CD4-positive, alpha-beta T cell treated with Interleukin-15 for 4 hours (primary cell): ENCODE results near the gene DLG2.

Experiments used
- DNase-seq: peaks from one replicate; pipeline ENCODE4 v3.0.0-alpha.2; 2020; ENCODE audit warnings: low spot score

The DLG2 gene

DNA sequence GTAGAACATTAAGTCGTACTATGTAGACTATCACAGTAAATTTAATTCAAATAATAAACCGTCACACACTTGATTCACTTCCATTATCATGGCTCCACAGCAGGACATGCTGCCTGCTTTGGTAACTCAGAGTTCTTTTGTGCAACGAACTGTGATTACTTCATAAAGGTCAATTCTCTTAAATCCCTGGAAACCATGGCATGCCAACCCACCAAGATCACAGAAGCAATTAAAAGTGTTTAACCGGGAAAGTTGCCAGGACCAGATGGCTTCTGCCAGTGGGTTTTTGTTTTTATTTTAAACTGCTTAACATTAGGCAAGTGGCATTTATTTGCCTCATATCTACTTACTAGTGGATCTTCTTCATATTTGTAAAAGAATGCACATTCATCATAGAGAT lies 1162.1 kb downstream of the DLG2 start:
- DNase-seq: no peak

DNA sequence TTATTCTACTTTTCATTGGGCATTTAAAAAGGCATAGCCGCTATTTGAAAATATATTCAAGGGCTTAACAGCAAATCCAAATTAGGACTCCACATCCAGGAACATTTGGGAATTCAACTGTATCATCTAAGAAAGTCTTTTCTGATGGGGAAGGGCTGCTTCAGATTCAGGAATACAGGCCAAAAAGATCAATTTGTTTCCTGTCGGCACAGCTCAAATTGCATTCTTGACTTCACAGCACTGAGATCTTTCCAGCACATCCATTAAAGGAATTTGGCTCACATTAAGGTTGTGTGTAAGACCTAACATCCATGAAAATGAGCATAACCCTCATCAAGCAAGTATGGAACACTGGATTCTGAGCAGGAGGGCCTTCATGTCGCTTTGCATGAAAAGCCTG lies 1171.5 kb downstream of the DLG2 start:
- DNase-seq: no peak

DNA sequence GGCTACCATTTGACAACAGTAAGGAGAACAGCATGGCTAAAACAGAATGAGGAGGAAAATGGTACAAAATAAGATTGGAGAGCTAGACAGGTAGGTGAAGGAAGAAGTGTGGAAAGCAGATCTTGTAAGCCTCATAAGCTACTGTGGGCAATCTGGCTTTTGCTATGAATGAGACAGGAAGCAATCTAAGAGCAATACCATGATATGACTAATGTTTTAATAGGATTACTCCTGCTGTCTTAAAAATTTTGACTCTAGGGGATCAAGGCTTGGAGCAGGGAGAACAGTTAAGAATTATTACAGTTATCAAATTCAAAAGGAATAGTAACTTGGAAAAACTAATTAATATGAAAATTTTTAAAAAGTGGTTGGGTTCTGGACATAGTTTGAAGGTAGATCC lies 1174.9 kb downstream of the DLG2 start:
- DNase-seq: no peak

DNA sequence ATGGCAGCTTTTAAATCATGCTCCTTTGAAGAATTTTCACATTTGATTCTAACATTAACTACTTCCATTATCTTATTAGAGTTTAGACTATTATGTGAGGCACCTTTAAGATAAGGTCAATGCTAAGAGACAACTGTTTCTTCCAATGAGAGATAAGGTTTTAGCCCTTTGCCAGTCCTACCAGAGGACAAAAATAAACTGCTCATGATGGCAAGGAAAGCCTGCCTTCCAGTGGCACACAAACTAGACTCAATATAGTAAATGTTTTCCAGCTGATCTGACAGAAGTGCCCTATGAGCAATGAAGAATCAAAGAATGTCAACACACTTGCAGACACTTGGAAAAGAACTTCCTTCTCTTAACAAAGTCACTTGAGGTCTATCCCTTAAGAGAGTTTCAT lies 1188.6 kb downstream of the DLG2 start:
- no peak for DNase-seq

DNA sequence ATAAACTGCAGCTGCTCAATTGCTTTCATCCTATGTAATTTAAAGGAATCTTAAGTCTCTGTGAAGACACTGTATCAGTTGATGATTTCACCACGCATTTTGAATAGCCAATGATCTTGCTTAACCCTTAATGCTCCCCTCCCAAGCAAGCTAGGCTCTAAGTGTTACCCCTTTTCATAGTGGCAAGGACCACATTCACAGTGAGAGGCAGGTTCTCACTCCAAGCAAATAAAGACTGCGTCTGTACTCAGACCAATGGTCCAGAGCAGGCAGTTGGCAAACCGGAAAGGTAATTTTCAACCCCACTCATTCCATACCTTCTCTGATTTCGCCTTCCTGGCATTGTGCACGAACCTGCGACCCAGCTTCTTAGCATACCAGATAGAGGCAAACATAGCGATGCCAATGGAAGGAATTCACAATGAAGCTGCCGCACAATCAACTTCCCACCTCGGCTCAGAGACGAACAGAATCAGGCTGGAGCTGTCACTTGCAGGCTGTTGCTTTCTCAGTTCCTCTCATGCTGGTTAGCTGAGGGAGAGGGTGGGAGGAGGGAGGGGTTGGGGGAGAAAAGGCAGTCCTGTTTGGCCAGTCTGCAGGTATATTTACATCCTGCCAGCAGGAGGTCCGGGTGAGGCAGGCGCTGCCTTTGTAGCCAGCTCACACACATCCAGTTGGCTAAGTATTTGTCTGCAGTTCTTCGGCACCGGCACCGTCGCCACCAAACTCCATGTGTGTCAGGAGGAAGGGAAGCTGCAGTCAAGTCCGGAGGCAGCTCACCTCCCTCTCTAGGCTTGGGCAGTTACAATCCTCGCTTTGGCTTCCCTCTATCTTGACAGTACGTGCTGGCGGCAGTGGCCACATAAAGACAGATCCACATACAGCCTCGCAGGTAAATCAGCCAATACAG lies 1189.8 kb downstream of the DLG2 start:
- DNase-seq: no peak

DNA sequence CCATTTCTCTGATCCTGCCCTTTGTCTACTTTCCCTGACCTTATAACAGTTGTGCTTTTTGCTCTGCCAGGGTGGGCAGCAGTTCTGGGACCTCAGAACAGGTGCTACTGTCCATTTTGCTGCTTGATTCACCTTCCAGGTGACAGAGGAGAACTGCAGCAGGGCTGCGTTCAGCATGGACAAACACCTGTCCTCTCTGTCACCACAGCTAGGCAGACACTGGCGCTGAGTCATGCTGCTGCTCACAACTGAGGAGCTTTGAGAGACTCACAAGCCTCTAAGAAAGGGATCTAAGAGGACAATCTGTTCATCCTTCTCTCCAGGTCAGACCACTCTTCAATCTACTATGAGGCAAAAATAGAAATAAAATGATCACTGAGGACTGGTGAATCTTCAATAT lies 1196.5 kb downstream of the DLG2 start:
- no peak for DNase-seq

DNA sequence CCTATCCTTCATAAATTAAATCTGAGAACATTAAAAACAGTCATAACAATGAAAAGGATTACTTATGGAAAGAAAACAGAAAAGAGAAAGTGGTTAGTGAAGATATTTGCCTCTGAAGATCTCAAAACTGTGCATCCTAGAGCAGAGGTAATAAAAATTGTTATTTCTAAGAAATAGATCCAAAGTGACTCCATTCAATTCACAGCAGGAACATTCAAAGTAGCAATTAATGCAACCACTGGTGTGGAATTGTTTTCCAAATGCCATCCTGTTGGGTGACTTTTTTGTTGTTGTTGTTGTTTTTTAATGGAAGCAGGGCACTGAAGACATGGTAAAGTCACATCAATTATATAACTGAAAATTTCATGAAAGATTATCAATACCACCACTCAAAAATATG lies 1201.5 kb downstream of the DLG2 start:
- DNase-seq: no peak

DNA sequence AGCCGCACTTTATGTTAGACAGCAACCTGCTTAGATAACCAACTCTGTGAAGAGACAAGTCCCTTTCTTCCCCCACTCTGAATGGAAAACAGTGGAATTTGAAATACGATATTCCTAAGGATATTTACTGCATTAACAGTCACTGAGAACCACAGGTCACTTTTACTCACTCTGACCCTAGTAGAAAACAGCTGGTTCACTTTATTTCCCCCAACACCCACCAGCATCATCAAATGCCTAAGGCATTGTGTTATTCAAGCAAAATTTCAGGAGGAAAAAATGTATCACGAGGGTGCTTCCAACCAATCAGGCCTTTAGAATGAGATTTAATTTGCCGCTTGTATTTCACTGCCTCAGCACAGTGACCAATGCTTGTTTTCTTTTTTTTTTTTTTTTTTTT lies 1206.9 kb downstream of the DLG2 start:
- DNase-seq: no peak

DNA sequence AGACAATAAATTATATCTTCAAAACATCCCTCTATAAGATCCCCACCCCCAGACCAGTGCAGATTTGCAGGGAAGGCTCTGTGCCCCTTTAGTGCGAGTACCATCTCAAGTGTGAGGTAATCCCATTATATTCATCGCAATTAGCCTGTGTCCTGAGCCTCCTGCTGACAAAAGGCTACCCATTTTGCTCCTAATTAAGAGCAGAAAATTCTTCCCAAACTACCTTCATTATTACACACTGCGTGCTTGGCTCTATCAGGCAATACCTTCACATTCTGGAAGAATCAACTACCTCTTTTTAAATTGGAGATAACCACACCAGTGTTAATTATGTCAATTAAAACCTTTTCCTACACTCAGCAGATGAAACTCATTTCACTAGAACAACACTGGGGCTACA lies 1207.5 kb downstream of the DLG2 start:
- no peak for DNase-seq

DNA sequence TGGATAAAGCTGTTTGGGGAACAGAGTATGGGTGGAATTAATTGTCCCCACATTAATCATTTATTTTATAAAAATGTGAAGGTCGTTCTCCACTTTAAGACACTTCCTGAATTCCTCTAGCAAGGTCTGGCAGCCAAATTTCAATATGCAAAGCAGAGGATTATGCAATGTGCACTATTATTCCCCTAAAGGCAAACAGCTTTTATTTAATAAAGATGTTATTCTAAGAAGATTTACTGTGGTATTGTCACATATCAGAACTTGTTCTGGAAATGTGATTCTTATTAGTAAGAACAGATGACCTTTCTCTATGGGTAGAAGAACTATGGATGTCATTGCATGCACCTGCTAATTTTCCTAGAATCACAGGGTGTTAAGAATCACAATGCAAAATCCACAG lies 1212.2 kb downstream of the DLG2 start:
- DNase-seq: no peak

DNA sequence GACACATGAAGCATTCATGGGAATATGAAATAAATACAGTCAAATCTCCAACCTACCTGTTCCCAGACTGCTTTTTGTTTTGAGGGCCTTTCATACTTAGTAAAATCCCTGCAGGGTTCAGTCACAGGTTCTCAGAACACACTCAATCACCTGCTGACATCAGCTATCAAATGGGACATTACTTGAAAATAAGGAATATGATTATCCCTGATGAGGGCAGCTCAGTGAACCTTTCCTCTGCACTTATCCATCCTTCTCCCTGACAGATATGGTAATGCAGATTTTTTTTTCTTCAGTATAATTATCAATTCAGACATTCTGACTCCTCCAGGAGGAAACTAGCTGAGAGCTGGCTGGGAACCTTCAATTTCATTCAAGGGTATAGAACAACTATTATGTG lies 1213.6 kb downstream of the DLG2 start:
- no peak for DNase-seq

DNA sequence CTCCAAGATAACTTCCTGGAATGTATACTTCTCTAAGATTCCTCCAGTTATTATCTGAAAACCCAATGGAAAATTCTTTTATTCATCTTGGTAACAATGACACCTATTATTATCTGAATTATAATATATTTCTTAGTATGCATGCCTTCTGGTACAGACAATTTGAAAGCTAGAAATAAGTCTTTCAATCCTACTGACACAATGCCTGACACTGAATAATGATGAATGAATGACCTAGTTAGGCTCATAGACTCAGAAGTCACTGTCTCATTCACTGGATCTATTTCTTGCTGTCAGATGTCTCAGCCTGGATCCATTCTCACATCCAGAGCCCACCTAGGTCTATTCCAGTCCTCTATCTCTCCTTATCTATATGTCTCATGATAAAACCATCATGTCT lies 1214.3 kb downstream of the DLG2 start:
- no peak for DNase-seq

DNA sequence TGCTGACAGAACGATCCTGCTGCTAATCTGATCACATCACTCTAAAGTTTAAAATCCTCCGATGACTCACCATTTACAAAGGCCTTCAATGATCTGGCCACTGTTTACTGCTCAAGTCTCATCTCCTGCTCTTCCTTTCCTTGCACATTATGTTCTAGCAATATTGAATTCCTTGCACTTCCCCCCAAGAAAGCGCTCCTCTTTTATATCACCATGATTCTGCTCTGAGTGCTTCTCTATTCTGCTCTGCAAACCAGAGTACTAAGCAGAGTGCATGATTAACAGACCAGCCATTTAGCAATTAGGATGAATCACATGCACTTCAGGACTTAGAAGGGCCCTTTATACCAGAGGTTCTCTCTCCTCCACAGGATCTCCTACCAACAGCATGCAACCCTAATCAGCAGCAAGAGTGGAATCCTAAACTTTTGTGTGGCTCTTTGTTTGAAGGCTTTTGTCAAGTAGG lies 1218.2 kb downstream of the DLG2 start:
- no peak for DNase-seq

DNA sequence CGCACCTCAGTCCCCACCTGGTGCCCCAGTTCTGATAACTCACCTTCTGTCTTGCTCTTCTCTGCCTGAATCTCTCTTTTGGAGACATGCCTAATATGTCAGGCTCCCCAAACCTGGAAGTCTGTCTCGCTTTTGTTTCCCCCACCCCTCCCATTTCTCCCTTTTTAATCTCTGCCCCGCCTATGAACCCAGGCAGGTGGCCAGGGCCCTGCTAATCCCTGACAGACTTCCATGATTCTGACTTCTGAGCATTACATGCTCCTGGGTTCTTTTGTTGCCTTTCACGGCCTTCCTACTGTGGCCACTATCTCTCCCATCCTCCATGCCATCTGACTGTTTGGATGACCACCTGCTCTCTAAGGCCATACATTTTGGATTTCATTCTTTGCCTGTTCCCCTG lies 1220.1 kb downstream of the DLG2 start:
- DNase-seq: no peak

DNA sequence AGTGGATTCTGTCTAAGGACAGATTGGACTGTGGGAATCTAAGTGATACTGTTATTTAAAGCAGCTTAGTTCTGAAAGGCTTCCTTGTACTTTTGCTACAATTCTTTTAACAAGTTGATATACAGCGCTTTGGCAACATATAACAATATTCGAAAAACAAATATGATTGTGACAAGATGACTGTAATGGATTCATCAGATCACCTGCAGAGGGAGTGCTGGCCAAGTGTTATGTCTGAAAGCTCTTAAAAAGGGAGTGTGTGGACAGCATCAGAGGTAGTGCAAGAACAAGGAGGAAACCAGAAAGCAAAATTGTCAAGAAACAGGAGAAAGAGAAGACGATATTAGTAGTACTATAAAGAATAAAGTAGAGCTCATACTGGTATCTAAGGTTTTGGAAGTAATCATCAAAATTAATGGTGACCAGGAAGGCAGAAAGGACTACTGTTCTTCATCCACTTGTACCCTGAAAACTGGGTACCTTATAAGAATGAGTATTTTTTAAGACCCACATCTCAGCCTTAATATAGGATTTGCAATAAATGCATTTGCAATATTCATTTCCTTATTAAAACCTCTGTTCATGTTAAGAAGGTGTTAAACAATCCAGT lies 1229.0 kb downstream of the DLG2 start:
- DNase-seq: no peak

DNA sequence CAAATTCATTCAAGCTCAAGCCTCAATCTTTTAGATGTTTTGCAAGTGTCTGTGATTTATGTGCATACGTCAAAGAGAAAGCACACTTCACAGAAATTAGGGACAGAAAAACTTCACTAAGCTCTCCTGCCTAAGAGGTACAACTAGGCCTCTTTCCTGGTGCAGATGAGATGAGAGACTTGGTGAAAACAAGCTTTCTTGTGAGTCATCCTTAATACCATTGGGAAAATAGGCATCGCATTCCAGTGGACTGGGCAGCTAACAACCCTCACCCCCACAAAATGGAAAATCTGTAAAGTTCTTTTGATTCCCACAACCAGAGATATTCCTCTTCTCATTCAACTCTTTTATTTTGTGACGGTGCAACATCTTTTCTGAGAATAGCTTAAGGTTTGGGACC lies 1230.6 kb downstream of the DLG2 start:
- no peak for DNase-seq

DNA sequence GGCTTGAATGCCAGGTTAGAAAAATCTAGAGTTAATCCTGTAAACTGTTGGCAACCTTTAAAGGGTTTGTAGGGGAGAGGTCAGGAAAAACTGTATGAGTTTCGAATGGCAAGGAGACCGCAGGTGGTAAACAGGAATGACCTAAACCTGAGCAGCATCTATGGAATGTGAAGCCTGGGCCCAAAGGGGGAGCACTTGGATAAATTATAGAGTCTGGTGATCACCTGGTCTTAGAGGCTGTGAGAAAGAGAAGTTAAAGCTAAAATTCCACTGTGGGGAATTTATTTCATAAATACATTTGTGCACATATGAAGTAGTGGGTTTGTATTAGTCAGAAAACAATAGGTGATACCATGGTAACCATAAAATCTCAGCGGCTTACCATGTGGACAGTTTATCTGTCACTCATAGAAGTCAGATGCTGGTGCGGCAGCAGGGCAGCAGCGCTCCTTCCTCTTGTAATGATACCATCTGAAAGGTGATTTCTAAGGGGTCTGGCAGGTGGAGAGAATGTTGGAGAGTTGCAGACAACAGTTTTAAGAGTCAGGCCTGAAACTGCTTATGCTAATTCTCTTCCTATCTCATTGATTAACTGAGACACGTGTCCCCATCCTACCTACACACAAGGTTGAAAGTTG lies 1236.6 kb downstream of the DLG2 start:
- DNase-seq: no peak

DNA sequence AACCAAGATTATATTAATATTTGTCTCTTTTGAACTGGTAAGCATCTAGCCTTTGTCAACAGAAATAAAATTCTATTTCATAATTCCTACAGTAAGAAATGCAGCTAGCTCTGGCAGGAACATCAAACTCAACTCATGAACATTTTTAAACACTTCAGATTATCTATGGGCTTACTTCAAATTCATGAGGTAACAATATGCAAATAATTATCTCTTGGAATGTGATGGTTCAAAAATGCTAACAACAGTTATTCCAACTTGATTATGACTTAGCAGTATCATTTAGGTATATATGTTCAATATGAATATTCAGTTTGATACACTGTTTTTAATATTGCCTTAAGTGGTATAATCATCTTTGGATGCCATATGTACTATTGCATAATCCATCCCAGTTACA lies 1237.4 kb downstream of the DLG2 start:
- no peak for DNase-seq

DNA sequence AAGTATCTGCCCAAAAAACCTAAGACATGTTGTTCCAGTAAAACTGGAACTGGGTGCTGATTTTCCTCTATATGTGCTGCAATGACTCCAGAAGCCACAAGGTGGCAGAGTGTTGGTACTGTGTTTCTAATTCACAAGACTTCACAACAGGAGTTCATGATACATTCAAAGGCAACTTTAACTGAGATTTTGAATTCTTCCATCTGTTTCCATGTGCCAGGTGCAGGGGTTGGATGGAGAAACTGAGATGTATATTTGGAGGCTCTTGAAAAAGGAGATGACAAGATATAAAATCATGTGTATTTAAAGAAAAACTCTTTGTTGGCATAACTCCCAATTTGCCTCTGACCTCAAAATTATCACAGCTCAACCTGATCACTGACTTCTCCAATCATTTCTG lies 1242.4 kb downstream of the DLG2 start:
- DNase-seq: peak; percentile 17

DNA sequence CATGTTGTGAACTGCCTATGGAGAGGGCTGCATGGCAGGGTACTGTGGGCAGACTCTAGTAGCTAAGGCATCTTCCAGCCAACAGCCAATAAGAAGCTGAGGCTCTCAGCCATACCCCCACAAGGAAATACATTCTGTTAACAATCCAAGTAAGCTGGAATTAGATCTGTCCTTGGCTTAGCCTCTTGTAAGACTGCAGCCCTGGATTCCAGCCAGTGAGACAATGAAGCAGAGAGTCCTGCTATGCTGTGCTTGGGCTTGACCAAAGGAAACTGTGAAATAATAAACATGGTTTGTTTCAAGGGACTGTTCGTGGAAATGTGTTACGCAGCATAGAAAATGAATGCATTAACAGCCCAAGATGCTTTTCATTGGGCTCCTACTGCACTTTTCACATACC lies 1243.6 kb downstream of the DLG2 start:
- DNase-seq: no peak

DNA sequence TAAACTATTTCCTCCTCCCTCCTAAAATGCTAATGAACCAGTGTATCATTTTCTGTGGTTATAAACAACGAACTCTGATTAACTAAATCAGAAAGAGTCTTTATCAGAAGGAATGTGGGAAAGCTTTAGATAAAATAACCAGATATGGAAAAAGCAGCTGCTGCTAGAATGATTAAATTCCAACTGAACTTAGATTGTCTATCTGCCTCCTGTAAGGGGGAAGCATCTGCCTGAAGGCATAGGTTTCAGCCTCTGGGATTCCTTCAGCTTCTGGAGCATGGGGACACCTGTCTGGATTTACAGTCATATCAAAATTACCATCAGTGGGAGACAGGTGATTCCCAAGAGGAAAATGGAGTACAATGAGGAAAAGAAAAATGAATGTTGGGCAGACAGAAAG lies 1245.5 kb downstream of the DLG2 start:
- DNase-seq: no peak

DNA sequence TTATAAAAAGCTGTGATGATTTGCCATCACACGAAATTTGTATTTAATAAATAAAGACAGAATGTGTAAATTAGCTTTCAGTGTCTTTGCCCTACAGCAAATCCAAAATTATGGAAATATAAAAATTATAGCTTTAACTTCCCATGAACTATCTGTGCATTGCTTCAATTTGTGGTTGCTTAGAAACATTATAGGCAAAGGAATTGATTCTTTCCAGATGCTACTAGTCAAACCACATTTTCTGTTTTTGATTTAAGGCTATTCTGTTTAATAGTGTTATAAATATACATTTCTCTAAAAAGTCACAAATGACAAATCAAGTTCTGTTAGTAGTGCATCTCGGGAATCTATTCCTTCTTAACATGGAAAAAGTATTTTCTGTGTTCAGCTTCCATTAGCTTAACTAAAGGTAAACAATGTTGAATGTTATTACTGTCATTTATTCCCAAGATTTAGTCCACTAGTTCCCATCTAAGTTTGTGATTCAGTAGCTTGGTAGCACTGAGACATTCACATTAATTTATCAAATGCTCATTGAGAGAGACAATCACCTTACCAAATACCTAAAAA lies 1254.7 kb downstream of the DLG2 start:
- DNase-seq: no peak

DNA sequence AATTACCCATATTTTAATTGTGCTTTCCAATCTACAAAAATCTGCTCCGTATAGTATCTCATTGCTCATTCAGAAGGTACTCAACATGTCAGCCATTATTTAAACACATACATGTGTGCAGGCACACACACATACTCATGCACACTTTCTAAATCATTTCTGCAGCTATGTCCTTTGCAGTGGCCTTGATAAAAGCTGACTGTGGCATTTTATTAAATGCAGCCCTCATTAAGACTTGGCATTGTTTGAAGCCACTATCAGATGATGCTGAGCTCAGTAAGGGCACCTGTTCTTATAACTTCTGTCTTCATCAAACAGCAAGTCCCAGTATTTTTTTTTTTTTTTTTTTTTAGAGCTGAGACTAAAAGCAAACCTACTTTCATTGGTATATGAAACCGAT lies 1269.1 kb downstream of the DLG2 start:
- no peak for DNase-seq
